NCI-H2029 treated with DMSO at 0.1 percent for 48 hours (cell line): ENCODE data around the gene ABCC5.
"Not testable (repeated sequence)": the region's sequence is repeated elsewhere in the genome, so short reads cannot be mapped to it uniquely, and the experiment has no call there.

ENCODE experiments used
- DNase-seq: peaks from one replicate; lab custom pipeline; 2025; lab: John Stamatoyannopoulos, UW

Gene ABCC5

GRCh38 chr3:184017672-184018423 lies at the start of gene ABCC5:
Gene ABCC5 (minus strand): TSS chr3:184017884. CDS start chr3:184014392, 3,492 bp downstream.
- DNase-seq, result peak; percentile 80

GRCh38 chr3:184066211-184066610 lies 48.5 kb upstream of the ABCC5 start:
- DNase-seq, result no peak

GRCh38 chr3:184062637-184063036 lies 45.0 kb upstream of the ABCC5 start:
- no peak for DNase-seq

- no peak for DNase-seq
These were observed 41.7 kb upstream of the ABCC5 start for GRCh38 chr3:184059424-184059823.

GRCh38 chr3:184058029-184058428 lies 40.3 kb upstream of the ABCC5 start:
- no peak for DNase-seq

GRCh38 chr3:184052767-184053166 lies 35.1 kb upstream of the ABCC5 start, which contains the start of gene HTR3C:
Gene HTR3C (plus strand): TSS chr3:184053047. CDS start chr3:184053081, 34 bp downstream.
- DNase-seq, result no peak

GRCh38 chr3:184050217-184050847 lies 32.6 kb upstream of the ABCC5 start:
- DNase-seq, result peak; percentile 74

- DNase-seq, result no peak
These were observed 28.3 kb upstream of the ABCC5 start for GRCh38 chr3:184045995-184046394.

- no peak for DNase-seq
These were observed 24.9 kb upstream of the ABCC5 start for GRCh38 chr3:184042617-184043016.

- DNase-seq, result no peak
These were observed 22.3 kb upstream of the ABCC5 start for GRCh38 chr3:184040010-184040409.

GRCh38 chr3:184039414-184039813 lies 21.7 kb upstream of the ABCC5 start:
- peak; percentile 13 for DNase-seq

GRCh38 chr3:184038307-184038706 lies 20.6 kb upstream of the ABCC5 start:
- not testable (repeated sequence) for DNase-seq

GRCh38 chr3:184037816-184038215 lies 20.1 kb upstream of the ABCC5 start:
- no peak for DNase-seq

- DNase-seq, result no peak
These were observed 13.6 kb upstream of the ABCC5 start, which contains the start of gene HTR3D for GRCh38 chr3:184031187-184031792. Gene HTR3D (plus strand): TSS chr3:184031742. CDS start chr3:184031742, 0 bp downstream.

GRCh38 chr3:184030536-184030935 lies 12.9 kb upstream of the ABCC5 start:
- DNase-seq, result no peak

- DNase-seq, result no peak
These were observed 11.8 kb upstream of the ABCC5 start for GRCh38 chr3:184029443-184029842.

- DNase-seq, result not testable (repeated sequence)
These were observed 10.7 kb upstream of the ABCC5 start for GRCh38 chr3:184028275-184028890.

GRCh38 chr3:184025256-184025655 lies 7.6 kb upstream of the ABCC5 start:
- DNase-seq, result not testable (repeated sequence)

- no peak for DNase-seq
These were observed 4.6 kb upstream of the ABCC5 start for GRCh38 chr3:184022323-184022722.

- DNase-seq, result no peak
These were observed 815 bp upstream of the ABCC5 start for GRCh38 chr3:184018424-184018973.

- DNase-seq, result no peak
These were observed 643 bp downstream of the ABCC5 start for GRCh38 chr3:184016811-184017671.
